ENCODE results near the gene FLT4.

Gene FLT4

DNA sequence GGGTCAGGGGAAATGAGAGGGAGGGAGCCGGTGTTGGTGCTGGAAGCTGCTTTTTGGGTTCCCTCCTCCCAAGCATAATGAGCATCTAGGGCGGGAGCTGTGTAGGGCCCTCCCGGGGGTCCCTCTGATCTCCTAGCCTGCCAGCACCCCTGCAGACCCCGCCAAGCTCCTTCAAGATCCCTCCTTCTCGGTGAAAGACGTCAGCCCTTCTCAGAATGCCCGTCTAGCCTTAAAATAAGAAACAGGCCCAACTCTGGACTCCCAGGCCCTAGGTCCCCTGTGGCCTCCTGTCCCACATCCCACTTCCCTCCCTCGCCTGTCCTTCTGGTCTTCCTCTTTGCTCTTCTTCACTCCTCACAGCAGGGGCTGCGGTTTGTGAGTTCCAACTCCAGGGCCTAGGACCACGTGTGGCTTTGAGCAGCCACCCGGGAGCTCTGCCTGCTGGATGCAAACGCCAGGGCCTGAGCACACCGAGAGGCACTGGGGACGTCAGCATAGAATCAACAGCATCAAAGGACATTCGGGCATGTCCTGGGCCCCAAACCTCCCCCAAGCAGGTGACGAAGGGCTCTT, 49.3 kb downstream of the FLT4 start:
- H3K4me3 ChIP-seq (replicated peaks; ENCODE audit: low read depth, low read length), result no peak overlapping the region
- DNase-seq (ENCODE audit: extremely low read depth, low read depth), result no peak
- no peak for TF ChIP-seq CTCF (IDR thresholded peaks at IDR 0.05; ENCODE audit: low read depth, low read length, missing control alignments)

GRCh38 chr5:180599590-180599914, 49.8 kb downstream of the FLT4 start:
- TF ChIP-seq CTCF (IDR thresholded peaks at IDR 0.05; ENCODE audit: low read depth, low read length, missing control alignments), result no peak
- H3K4me3 ChIP-seq (replicated peaks; ENCODE audit: low read depth, low read length), result no peak overlapping the region
- no peak for DNase-seq (ENCODE audit: extremely low read depth, low read depth)

DNA sequence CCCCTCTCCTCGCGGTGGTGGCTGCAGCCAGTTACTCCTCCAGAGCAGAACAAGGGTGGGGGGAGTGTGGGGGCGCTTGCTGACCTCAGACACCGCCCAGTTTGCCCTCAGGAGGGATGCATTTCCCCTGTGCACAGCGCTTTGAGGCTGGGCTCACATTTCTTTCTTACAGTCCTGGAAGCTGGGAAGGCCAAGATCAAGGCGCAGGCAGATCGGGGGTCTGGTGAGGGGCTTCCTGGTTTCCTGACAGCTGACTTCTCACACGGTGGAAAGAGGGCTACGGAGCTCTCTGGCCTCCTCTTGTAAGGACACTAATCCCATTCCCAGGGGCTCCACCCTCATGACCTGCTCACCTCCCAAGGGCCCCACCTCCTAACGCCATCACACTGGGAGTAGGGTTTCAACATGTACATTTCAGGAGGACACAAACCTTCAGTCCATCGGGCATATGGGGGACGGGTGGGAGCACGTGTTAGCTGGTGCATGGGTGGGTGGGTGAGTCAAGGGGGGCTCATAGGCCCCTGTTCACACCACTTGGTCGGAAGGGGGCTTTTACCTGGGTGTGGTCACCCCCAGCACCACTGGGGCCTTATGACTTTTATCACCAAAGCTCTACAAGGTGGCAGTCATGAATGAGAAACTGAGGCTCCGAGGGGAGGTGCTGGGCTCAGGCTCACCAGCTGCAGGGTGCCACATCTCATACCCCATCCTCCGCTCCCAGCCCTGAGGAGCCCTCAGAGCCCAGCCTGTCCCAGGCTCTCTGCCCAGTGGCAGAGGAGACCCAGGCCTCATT, 50.4 kb downstream of the FLT4 start:
- no peak overlapping the region for H3K4me3 ChIP-seq (replicated peaks; ENCODE audit: low read depth, low read length)
- DNase-seq (ENCODE audit: extremely low read depth, low read depth), result no peak
- TF ChIP-seq CTCF (IDR thresholded peaks at IDR 0.05; ENCODE audit: low read depth, low read length, missing control alignments), result no peak

- TF ChIP-seq CTCF (IDR thresholded peaks at IDR 0.05; ENCODE audit: low read depth, low read length, missing control alignments), result no peak
- no peak overlapping the region for H3K4me3 ChIP-seq (replicated peaks; ENCODE audit: low read depth, low read length)
- DNase-seq (ENCODE audit: extremely low read depth, low read depth), result no peak
Measured at GRCh38 chr5:180598316-180598701, 51.1 kb downstream of the FLT4 start.

- DNase-seq (ENCODE audit: extremely low read depth, low read depth), result no peak
- no peak overlapping the region for H3K4me3 ChIP-seq (replicated peaks; ENCODE audit: low read depth, low read length)
- TF ChIP-seq CTCF (IDR thresholded peaks at IDR 0.05; ENCODE audit: low read depth, low read length, missing control alignments), result no peak
Measured at GRCh38 chr5:180596668-180597231, 52.6 kb downstream of the FLT4 start.

DNA sequence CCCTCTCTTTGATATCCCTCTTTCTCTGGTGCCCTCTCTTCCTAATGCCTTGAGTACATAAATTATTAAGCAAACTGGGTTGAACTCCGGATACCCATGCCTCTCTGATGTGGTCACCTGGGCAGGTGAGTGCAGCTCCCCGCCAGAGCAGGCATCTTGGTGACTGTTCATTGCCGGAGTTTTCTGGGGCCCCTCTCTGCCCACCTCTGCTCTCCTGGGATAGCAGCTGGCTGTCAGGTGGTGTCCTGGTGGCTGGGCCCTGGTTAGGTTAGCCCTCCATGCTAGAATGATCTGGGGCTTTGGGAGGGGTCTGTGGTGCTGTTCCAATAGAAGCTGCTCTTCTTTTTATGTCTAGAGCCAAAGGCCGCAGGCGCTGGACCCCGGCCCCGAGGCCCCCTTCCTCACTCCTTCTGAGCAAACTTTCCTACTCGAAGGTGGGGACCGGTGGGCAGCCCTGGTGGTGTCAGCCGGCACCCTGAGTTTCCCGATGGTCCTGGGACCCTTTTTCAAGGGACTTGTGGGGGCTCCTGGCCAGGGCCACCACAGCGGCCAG, 53.2 kb downstream of the FLT4 start:
- no peak overlapping the region for H3K4me3 ChIP-seq (replicated peaks; ENCODE audit: low read depth, low read length)
- TF ChIP-seq CTCF (IDR thresholded peaks at IDR 0.05; ENCODE audit: low read depth, low read length, missing control alignments), result no peak
- no peak for DNase-seq (ENCODE audit: extremely low read depth, low read depth)
